ENCODE measurements around the gene HNRNPK. TPM values are rescaled to one million over a fixed set of nuclear protein-coding genes. Genes with fewer than 3 reads are reported as not detected.

The HNRNPK gene
- polyA plus RNA-seq, 2 donors, result 176 to 299 TPM

DNA sequence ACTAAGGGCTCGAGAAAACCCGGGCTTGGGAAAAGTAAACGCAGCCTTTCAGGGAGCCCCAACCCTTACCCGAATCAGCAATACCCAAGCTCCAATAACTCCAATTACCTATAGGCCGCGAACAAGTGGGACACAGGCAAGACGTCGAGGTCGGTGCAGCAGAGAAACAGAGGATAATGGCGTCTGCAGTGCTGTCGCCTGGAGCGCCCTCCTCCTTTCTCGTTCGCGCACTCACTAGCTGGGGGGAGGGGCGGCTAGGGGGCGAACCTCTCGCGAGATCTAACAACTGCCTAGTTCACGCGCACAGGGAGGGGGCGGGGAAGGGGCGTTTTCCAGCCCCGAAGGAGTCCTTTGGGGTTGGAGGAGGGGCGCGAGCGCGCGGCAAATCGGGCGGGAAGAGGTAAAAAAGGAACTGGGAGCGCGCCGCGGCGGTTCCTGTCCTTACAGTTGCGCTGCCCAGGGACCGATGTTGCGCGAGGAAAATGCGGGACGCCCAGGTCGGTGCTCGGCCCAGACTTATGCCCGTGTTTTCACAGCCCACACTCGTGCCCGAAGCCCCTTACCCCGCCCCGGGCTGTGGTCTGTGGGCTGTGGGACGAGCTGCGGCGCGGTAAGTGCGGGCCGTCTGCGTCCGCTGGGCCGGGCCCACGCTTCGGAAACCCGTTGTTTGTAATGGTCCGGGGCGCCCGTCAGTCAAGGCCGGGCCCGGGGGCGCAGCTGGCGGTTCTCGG, 545 bp upstream of the HNRNPK start, which contains the start of gene RMI1:
TSS of gene RMI1 (plus strand) at position 411 of the 731 bp plus-strand sequence. CDS start 20,182 bp downstream, outside the sequence.
- Histone ChIP-seq H3K27me3 (ENCODE audit: control insufficient read depth in 1 of 2, insufficient read depth in 2 of 2, low read length in 2 of 2) (no peaks in the 10 kb centered on the region), H3K4me1 (ENCODE audit: control insufficient read depth in 2 of 2, insufficient read depth in 2 of 2, low read length in 1 of 2) (no peaks in the 10 kb centered on the region), H3K27ac (ENCODE audit: low read depth in 2 of 2, low read length in 1 of 2) (peak within 1 kb of the TSS; percentile 98), H3K9me3 (ENCODE audit: control insufficient read depth in 2 of 2, insufficient read depth in 1 of 2, low read depth in 1 of 2, low read length in 1 of 2) (no peaks in the 10 kb centered on the region), H3K36me3 (ENCODE audit: control insufficient read depth in 2 of 2, insufficient read depth in 2 of 2, low read length in 1 of 2) (peaks cover 0 to under 1% of the 10 kb centered on the region in 2 donors), H3K4me3 (ENCODE audit: low read depth in 1 of 2, low read length in 2 of 2) (peak within 1 kb of the TSS; percentile 94 to 99)
- WGBS, 2 donors, result 0 to 1% methylated on average over 63 to 69 of the region's 69 CpGs

GRCh38 chr9:83978992-83979811, 813 bp downstream of the HNRNPK start:
- H3K4me1 ChIP-seq (ENCODE audit: control insufficient read depth in 2 of 2, insufficient read depth in 2 of 2, low read length in 1 of 2), result peaks cover 0 to 2% of the 10 kb centered on the region in 2 donors
- H3K9me3 ChIP-seq (ENCODE audit: control insufficient read depth in 2 of 2, insufficient read depth in 1 of 2, low read depth in 1 of 2, low read length in 1 of 2), result no peaks in the 10 kb centered on the region
- peak overlapping the region; percentile 98 for H3K27ac ChIP-seq (ENCODE audit: low read depth in 2 of 2, low read length in 1 of 2)
- WGBS, 2 donors, result 1% methylated on average over 51 to 55 of the region's 55 CpGs
- H3K4me3 ChIP-seq (ENCODE audit: low read depth in 1 of 2, low read length in 2 of 2), result peak overlapping the region; percentile 94 to 99
- peaks cover 5 to 6% of the 10 kb centered on the region in 2 donors for H3K36me3 ChIP-seq (ENCODE audit: control insufficient read depth in 2 of 2, insufficient read depth in 2 of 2, low read length in 1 of 2)
- H3K27me3 ChIP-seq (ENCODE audit: control insufficient read depth in 1 of 2, insufficient read depth in 2 of 2, low read length in 2 of 2), result no peaks in the 10 kb centered on the region

- 40 to 58% methylated on average over 1 of the region's 1 CpG for WGBS, 2 donors
- Histone ChIP-seq H3K27ac (ENCODE audit: low read depth in 2 of 2, low read length in 1 of 2) (no peak overlapping the region), H3K4me1 (ENCODE audit: control insufficient read depth in 2 of 2, insufficient read depth in 2 of 2, low read length in 1 of 2) (peaks cover 0 to 2% of the 10 kb centered on the region in 2 donors), H3K36me3 (ENCODE audit: control insufficient read depth in 2 of 2, insufficient read depth in 2 of 2, low read length in 1 of 2) (peaks cover 12% of the 10 kb centered on the region in 2 donors), H3K9me3 (ENCODE audit: control insufficient read depth in 2 of 2, insufficient read depth in 1 of 2, low read depth in 1 of 2, low read length in 1 of 2) (no peaks in the 10 kb centered on the region), H3K4me3 (ENCODE audit: low read depth in 1 of 2, low read length in 2 of 2) (peak overlapping the region in 1 of 2 donors; percentile 99), H3K27me3 (ENCODE audit: control insufficient read depth in 1 of 2, insufficient read depth in 2 of 2, low read length in 2 of 2) (no peaks in the 10 kb centered on the region)
Observed at GRCh38 chr9:83977196-83977595, 2.8 kb downstream of the HNRNPK start.

GRCh38 chr9:83976372-83976771, 3.6 kb downstream of the HNRNPK start:
- Histone ChIP-seq H3K36me3 (ENCODE audit: control insufficient read depth in 2 of 2, insufficient read depth in 2 of 2, low read length in 1 of 2) (peaks cover 19% of the 10 kb centered on the region in 2 donors), H3K4me3 (ENCODE audit: low read depth in 1 of 2, low read length in 2 of 2) (no peak overlapping the region), H3K4me1 (ENCODE audit: control insufficient read depth in 2 of 2, insufficient read depth in 2 of 2, low read length in 1 of 2) (peaks cover 0 to 2% of the 10 kb centered on the region in 2 donors), H3K9me3 (ENCODE audit: control insufficient read depth in 2 of 2, insufficient read depth in 1 of 2, low read depth in 1 of 2, low read length in 1 of 2) (no peaks in the 10 kb centered on the region), H3K27me3 (ENCODE audit: control insufficient read depth in 1 of 2, insufficient read depth in 2 of 2, low read length in 2 of 2) (no peaks in the 10 kb centered on the region), H3K27ac (ENCODE audit: low read depth in 2 of 2, low read length in 1 of 2) (no peak overlapping the region)
- 64 to 70% methylated on average over 2 of the region's 2 CpGs for WGBS, 2 donors

GRCh38 chr9:83975300-83975699, 4.7 kb downstream of the HNRNPK start:
- no peak overlapping the region for H3K27ac ChIP-seq (ENCODE audit: low read depth in 2 of 2, low read length in 1 of 2)
- H3K36me3 ChIP-seq (ENCODE audit: control insufficient read depth in 2 of 2, insufficient read depth in 2 of 2, low read length in 1 of 2), result peaks cover 19 to 23% of the 10 kb centered on the region in 2 donors
- no peak overlapping the region for H3K4me3 ChIP-seq (ENCODE audit: low read depth in 1 of 2, low read length in 2 of 2)
- 86 to 88% methylated on average over 12 of the region's 12 CpGs for WGBS, 2 donors
- peaks cover 0 to 2% of the 10 kb centered on the region in 2 donors for H3K4me1 ChIP-seq (ENCODE audit: control insufficient read depth in 2 of 2, insufficient read depth in 2 of 2, low read length in 1 of 2)
- no peaks in the 10 kb centered on the region for H3K27me3 ChIP-seq (ENCODE audit: control insufficient read depth in 1 of 2, insufficient read depth in 2 of 2, low read length in 2 of 2)
- no peaks in the 10 kb centered on the region for H3K9me3 ChIP-seq (ENCODE audit: control insufficient read depth in 2 of 2, insufficient read depth in 1 of 2, low read depth in 1 of 2, low read length in 1 of 2)

GRCh38 chr9:83972286-83972685, 7.7 kb downstream of the HNRNPK start:
- H3K27ac ChIP-seq (ENCODE audit: low read depth in 2 of 2, low read length in 1 of 2), result no peak overlapping the region
- H3K9me3 ChIP-seq (ENCODE audit: control insufficient read depth in 2 of 2, insufficient read depth in 1 of 2, low read depth in 1 of 2, low read length in 1 of 2), result no peaks in the 10 kb centered on the region
- no peaks in the 10 kb centered on the region for H3K27me3 ChIP-seq (ENCODE audit: control insufficient read depth in 1 of 2, insufficient read depth in 2 of 2, low read length in 2 of 2)
- H3K4me3 ChIP-seq (ENCODE audit: low read depth in 1 of 2, low read length in 2 of 2), result no peak overlapping the region
- peaks cover 21 to 23% of the 10 kb centered on the region in 2 donors for H3K36me3 ChIP-seq (ENCODE audit: control insufficient read depth in 2 of 2, insufficient read depth in 2 of 2, low read length in 1 of 2)
- WGBS, 2 donors, result 57 to 65% methylated on average over 2 of the region's 2 CpGs
- peaks cover 0 to 2% of the 10 kb centered on the region in 2 donors for H3K4me1 ChIP-seq (ENCODE audit: control insufficient read depth in 2 of 2, insufficient read depth in 2 of 2, low read length in 1 of 2)

GRCh38 chr9:83971485-83971884, 8.5 kb downstream of the HNRNPK start:
- WGBS, 2 donors, result 72 to 76% methylated on average over 6 of the region's 6 CpGs
- no peak overlapping the region for H3K4me3 ChIP-seq (ENCODE audit: low read depth in 1 of 2, low read length in 2 of 2)
- no peak overlapping the region for H3K27ac ChIP-seq (ENCODE audit: low read depth in 2 of 2, low read length in 1 of 2)
- H3K27me3 ChIP-seq (ENCODE audit: control insufficient read depth in 1 of 2, insufficient read depth in 2 of 2, low read length in 2 of 2), result no peaks in the 10 kb centered on the region
- peaks cover 0 to 2% of the 10 kb centered on the region in 2 donors for H3K4me1 ChIP-seq (ENCODE audit: control insufficient read depth in 2 of 2, insufficient read depth in 2 of 2, low read length in 1 of 2)
- H3K36me3 ChIP-seq (ENCODE audit: control insufficient read depth in 2 of 2, insufficient read depth in 2 of 2, low read length in 1 of 2), result peaks cover 21 to 23% of the 10 kb centered on the region in 2 donors
- H3K9me3 ChIP-seq (ENCODE audit: control insufficient read depth in 2 of 2, insufficient read depth in 1 of 2, low read depth in 1 of 2, low read length in 1 of 2), result no peaks in the 10 kb centered on the region

- H3K4me3 ChIP-seq (ENCODE audit: low read depth in 1 of 2, low read length in 2 of 2), result no peak overlapping the region
- no peaks in the 10 kb centered on the region for H3K4me1 ChIP-seq (ENCODE audit: control insufficient read depth in 2 of 2, insufficient read depth in 2 of 2, low read length in 1 of 2)
- WGBS, 2 donors, result 76 to 78% methylated on average over 3 of the region's 3 CpGs
- H3K36me3 ChIP-seq (ENCODE audit: control insufficient read depth in 2 of 2, insufficient read depth in 2 of 2, low read length in 1 of 2), result peaks cover 16 to 17% of the 10 kb centered on the region in 2 donors
- H3K27me3 ChIP-seq (ENCODE audit: control insufficient read depth in 1 of 2, insufficient read depth in 2 of 2, low read length in 2 of 2), result no peaks in the 10 kb centered on the region
- H3K27ac ChIP-seq (ENCODE audit: low read depth in 2 of 2, low read length in 1 of 2), result no peak overlapping the region
- no peaks in the 10 kb centered on the region for H3K9me3 ChIP-seq (ENCODE audit: control insufficient read depth in 2 of 2, insufficient read depth in 1 of 2, low read depth in 1 of 2, low read length in 1 of 2)
Observed at GRCh38 chr9:83969602-83970001, 10.4 kb downstream of the HNRNPK start.

DNA sequence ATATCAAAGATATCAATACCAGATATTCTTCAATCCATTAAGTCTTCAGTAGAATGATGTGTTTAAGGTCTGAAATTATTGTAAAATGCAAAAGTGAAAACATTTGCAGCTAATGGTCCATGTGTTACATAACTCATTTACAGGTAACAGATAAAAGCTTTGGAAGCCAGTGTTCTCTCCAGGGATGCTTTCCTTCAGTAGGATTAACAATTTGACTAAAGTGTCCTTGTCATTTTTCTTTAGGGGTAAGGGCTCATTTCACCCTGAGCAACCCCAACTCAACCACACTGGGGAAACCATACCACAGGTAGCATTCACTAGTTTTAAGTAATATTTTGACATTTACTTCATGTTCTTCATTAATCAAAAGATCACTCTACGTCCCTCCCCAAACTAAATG, 12.9 kb downstream of the HNRNPK start:
- no peak overlapping the region for H3K4me3 ChIP-seq (ENCODE audit: low read depth in 1 of 2, low read length in 2 of 2)
- 81 to 82% methylated on average over 1 of the region's 1 CpG for WGBS, 2 donors
- H3K27ac ChIP-seq (ENCODE audit: low read depth in 2 of 2, low read length in 1 of 2), result no peak overlapping the region
- peaks cover 8 to 10% of the 10 kb centered on the region in 2 donors for H3K36me3 ChIP-seq (ENCODE audit: control insufficient read depth in 2 of 2, insufficient read depth in 2 of 2, low read length in 1 of 2)
- no peaks in the 10 kb centered on the region for H3K4me1 ChIP-seq (ENCODE audit: control insufficient read depth in 2 of 2, insufficient read depth in 2 of 2, low read length in 1 of 2)
- no peaks in the 10 kb centered on the region for H3K9me3 ChIP-seq (ENCODE audit: control insufficient read depth in 2 of 2, insufficient read depth in 1 of 2, low read depth in 1 of 2, low read length in 1 of 2)
- H3K27me3 ChIP-seq (ENCODE audit: control insufficient read depth in 1 of 2, insufficient read depth in 2 of 2, low read length in 2 of 2), result no peaks in the 10 kb centered on the region

Data from esophagus (tissue), 2 donors.